ENCODE measurements around the gene MAD2L1BP. TPM values are rescaled to one million over a fixed set of nuclear protein-coding genes. Genes with fewer than 3 reads are reported as not detected.
"Not testable (repeated sequence)": the region's sequence is repeated elsewhere in the genome, so short reads cannot be mapped to it uniquely, and the experiment has no call there.

MAD2L1BP gene
- total RNA-seq, 1 donor from 2014 or later, result 19.2 TPM

DNA sequence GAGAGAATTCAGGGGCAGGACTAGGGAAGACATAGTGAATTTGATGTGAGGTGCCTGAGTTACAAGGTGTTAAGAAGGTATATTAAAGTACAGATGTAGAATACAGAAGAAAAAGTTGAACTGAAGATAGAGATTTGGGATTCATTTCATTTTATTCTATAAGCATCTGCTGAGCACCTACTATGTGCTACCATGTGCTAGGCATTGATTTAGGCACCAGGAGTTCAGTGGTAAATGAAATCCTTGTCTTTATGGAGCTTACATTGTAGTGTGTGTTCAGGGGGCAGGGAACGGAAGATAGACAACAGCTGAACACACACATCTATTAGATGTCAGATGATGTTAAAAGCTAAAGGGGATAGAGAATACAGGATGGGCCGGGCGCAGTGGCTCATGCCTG is 12.0 kb downstream of the MAD2L1BP start:
- Histone ChIP-seq H3K36me3 (peaks cover 2% of the 10 kb centered on the region), H3K27me3 (ENCODE audit: low read depth) (no peaks in the 10 kb centered on the region)

GRCh38 chr6:43648248-43648647 is 12.6 kb downstream of the MAD2L1BP start:
- Histone ChIP-seq H3K4me3 (no peak overlapping the region), H3K27ac (no peak overlapping the region), H3K4me1 (peaks cover 15% of the 10 kb centered on the region), H3K36me3 (no peaks in the 10 kb centered on the region), H3K27me3 (ENCODE audit: low read depth) (no peaks in the 10 kb centered on the region), H3K9me3 (no peaks in the 10 kb centered on the region)
- no peak for DNase-seq
- intact Hi-C loops (cut with DNase I), result no loop called here
- TF ChIP-seq, protein P1, sequence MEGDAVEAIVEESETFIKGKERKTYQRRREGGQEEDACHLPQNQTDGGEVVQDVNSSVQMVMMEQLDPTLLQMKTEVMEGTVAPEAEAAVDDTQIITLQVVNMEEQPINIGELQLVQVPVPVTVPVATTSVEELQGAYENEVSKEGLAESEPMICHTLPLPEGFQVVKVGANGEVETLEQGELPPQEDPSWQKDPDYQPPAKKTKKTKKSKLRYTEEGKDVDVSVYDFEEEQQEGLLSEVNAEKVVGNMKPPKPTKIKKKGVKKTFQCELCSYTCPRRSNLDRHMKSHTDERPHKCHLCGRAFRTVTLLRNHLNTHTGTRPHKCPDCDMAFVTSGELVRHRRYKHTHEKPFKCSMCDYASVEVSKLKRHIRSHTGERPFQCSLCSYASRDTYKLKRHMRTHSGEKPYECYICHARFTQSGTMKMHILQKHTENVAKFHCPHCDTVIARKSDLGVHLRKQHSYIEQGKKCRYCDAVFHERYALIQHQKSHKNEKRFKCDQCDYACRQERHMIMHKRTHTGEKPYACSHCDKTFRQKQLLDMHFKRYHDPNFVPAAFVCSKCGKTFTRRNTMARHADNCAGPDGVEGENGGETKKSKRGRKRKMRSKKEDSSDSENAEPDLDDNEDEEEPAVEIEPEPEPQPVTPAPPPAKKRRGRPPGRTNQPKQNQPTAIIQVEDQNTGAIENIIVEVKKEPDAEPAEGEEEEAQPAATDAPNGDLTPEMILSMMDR (IDR thresholded peaks at IDR 0.05), result no peak
- ATAC-seq, result no peak

More for the DNA sequence above, 12.0 kb downstream of the MAD2L1BP start:
- Histone ChIP-seq H3K4me3 (no peak overlapping the region), H3K9me3 (no peaks in the 10 kb centered on the region), H3K27ac (no peak overlapping the region), H3K4me1 (peaks cover 15% of the 10 kb centered on the region)
- no peak for DNase-seq
- intact Hi-C loops (cut with DNase I), result no loop called here
- ATAC-seq, result no peak
- TF ChIP-seq, protein P1 (IDR thresholded peaks at IDR 0.05), result no peak

DNA sequence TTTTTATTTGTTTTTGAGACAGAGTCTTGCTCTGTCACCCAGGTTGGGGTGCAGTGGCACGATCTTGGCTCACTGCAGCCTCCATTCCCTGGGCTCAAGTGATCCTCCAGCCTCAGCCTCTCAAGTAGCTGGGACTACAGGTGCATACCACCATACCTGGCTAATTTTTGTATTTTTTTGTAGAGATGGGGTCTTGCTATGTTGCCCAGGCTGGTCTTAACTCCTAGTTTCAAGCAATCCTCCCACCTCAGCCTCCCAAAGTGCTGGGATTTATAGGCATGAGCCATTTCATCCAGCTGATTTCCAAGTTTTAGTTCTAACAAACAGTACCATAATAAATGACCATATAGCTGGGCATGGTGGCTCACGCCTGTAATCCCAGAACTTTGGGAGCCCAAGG is 17.2 kb downstream of the MAD2L1BP start:
- H3K27me3 ChIP-seq (ENCODE audit: low read depth); H3K4me1 ChIP-seq; H3K4me3 ChIP-seq; ATAC-seq; H3K36me3 ChIP-seq; H3K9me3 ChIP-seq; DNase-seq; H3K27ac ChIP-seq; intact Hi-C loops (cut with DNase I): not testable (repeated sequence)

DNA sequence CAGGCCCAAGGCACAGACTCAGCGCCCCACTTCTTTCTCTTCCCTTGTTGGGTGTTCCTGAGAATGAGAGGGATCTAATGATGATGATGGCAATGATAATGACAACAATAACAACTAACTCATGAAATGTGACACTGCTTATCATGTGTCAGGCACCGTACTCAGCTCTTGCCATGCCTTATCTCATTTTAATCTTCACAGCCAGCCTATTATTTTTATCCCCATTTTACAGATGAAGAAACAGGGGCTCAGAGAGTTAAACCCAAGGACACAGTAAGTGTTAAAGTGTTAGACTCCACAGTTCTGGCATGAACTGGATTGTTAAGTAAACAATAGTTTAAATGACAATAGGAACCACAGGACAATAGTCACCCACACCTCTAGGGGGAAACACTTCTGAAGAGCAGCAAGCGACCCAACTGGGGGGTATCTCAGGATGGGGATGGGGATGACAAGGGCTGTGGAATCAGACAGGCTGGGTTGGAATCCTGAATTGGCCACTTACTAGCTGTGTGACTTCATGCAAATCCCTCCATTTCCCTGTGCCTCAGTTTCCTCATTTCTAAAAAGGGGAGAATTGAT is 21.7 kb downstream of the MAD2L1BP start:
- Histone ChIP-seq H3K9me3 (no peaks in the 10 kb centered on the region), H3K4me1 (no peaks in the 10 kb centered on the region), H3K27me3 (ENCODE audit: low read depth) (no peaks in the 10 kb centered on the region), H3K4me3 (no peak overlapping the region), H3K27ac (no peak overlapping the region), H3K36me3 (no peaks in the 10 kb centered on the region)
- intact Hi-C loops (cut with DNase I), result no loop called here
- TF ChIP-seq, protein P1 (IDR thresholded peaks at IDR 0.05), result no peak
- no peak for ATAC-seq
- DNase-seq, result no peak

- Histone ChIP-seq H3K36me3 (no peaks in the 10 kb centered on the region), H3K9me3 (no peaks in the 10 kb centered on the region), H3K27me3 (ENCODE audit: low read depth) (no peaks in the 10 kb centered on the region), H3K4me1 (no peaks in the 10 kb centered on the region), H3K4me3 (no peak overlapping the region), H3K27ac (no peak overlapping the region)
- ATAC-seq (no peak), DNase-seq (no peak)
- TF ChIP-seq, protein P1 (IDR thresholded peaks at IDR 0.05), result no peak
- intact Hi-C loops (cut with DNase I), result no loop called here
Measured at GRCh38 chr6:43658161-43658560, 22.5 kb downstream of the MAD2L1BP start.

- peaks cover 10% of the 10 kb centered on the region for H3K4me1 ChIP-seq
- DNase-seq; intact Hi-C loops (cut with DNase I); H3K27ac ChIP-seq; H3K27me3 ChIP-seq (ENCODE audit: low read depth); H3K4me3 ChIP-seq; H3K36me3 ChIP-seq; ATAC-seq; H3K9me3 ChIP-seq: not testable (repeated sequence)
Measured at GRCh38 chr6:43662948-43663347, 27.3 kb downstream of the MAD2L1BP start.
